OCI-LY1 (cell line): ENCODE measurements around the gene ZBP1.

Experiments used
- H2AFZ ChIP-seq: fragments of 200-600 bp; sonication (generic), shearing (Covaris generic); 2 replicates; pipeline ENCODE4 v1.6.0; 2014; ENCODE audit warnings: antibody characterized with exemption, mild to moderate bottlenecking, low read length
- H3F3A ChIP-seq: fragments of 200-600 bp; sonication (generic), shearing (Covaris generic); 2 replicates; pipeline ENCODE4 v1.6.0; 2014; ENCODE audit warnings: mild to moderate bottlenecking, antibody characterized with exemption, low read length, moderate library complexity; ENCODE audit not compliant: insufficient read depth
- H3K27ac ChIP-seq: fragments of 200-600 bp; sonication (generic); 2 replicates; pipeline ENCODE4 v1.5.1; 2014; ENCODE audit warnings: low read length, mixed run types, mild to moderate bottlenecking, low read depth; ENCODE audit not compliant: poor library complexity, severe bottlenecking
- H3K27me3 ChIP-seq: fragments of 200-600 bp; sonication (generic); 2 replicates; pipeline ENCODE4 v1.6.0; 2014; ENCODE audit warnings: antibody characterized with exemption, mild to moderate bottlenecking, low read length, moderate library complexity; ENCODE audit not compliant: insufficient read depth
- H3K36me3 ChIP-seq: fragments of 200-600 bp; sonication (generic); 2 replicates; pipeline ENCODE4 v1.6.1; 2014; ENCODE audit warnings: mild to moderate bottlenecking, antibody characterized with exemption, low read length, moderate library complexity, mixed read lengths; ENCODE audit not compliant: insufficient read depth
- H3K4me1 ChIP-seq: fragments of 200-600 bp; sonication (generic); 2 replicates; pipeline ENCODE4 v1.5.1; 2014; ENCODE audit warnings: mild to moderate bottlenecking, low read length, moderate library complexity; ENCODE audit not compliant: insufficient read depth, severe bottlenecking
- H3K4me2 ChIP-seq: fragments of 200-600 bp; sonication (generic), shearing (Covaris generic); 2 replicates; pipeline ENCODE4 v1.6.1; 2014; ENCODE audit warnings: low read length
- H3K4me3 ChIP-seq: fragments of 200-600 bp; sonication (generic); 2 replicates; pipeline ENCODE4 v1.5.1; 2014; ENCODE audit warnings: low read length, low read depth, mild to moderate bottlenecking, mixed read lengths; ENCODE audit not compliant: poor library complexity, severe bottlenecking
- H3K79me2 ChIP-seq: fragments of 200-600 bp; shearing (Covaris generic); 2 replicates; pipeline ENCODE4 v1.6.1; 2016; ENCODE audit warnings: mixed run types, low read length, mixed read lengths; ENCODE audit not compliant: insufficient read depth
- H3K9ac ChIP-seq: fragments of 200-600 bp; sonication (generic), shearing (Covaris generic); 2 replicates; pipeline ENCODE4 v1.6.1; 2014; ENCODE audit warnings: mild to moderate bottlenecking, low read length, mixed read lengths
- H3K9me2 ChIP-seq: fragments of 200-600 bp; sonication (generic), shearing (Covaris generic); 2 replicates; pipeline ENCODE4 v1.6.1; 2014; ENCODE audit warnings: low read depth, mild to moderate bottlenecking, low read length, mixed read lengths
- H3K9me3 ChIP-seq: fragments of 200-600 bp; shearing (Covaris generic); 2 replicates; pipeline ENCODE4 v1.6.1; 2014; ENCODE audit warnings: low read length, mixed read lengths
- H4K20me1 ChIP-seq: fragments of 200-600 bp; sonication (generic), shearing (Covaris generic); 2 replicates; pipeline ENCODE4 v1.6.0; 2016; ENCODE audit warnings: mild to moderate bottlenecking, low read length; ENCODE audit not compliant: insufficient read depth
- CTCF ChIP-seq: fragments of 200-600 bp; sonication (generic), shearing (Covaris generic); IDR thresholded peaks from 2 replicates; pipeline ENCODE4 v1.5.1; 2017; ENCODE audit warnings: mild to moderate bottlenecking, antibody characterized with exemption, low read length, moderate library complexity, mixed read lengths
- EZH2 ChIP-seq: fragments of 200-600 bp; sonication (generic), shearing (Covaris generic); IDR thresholded peaks from 2 replicates; pipeline ENCODE4 v1.8.0; 2017; ENCODE audit warnings: borderline replicate concordance, mixed run types, mild to moderate bottlenecking, antibody characterized with exemption, low read length, moderate library complexity, mixed read lengths

The ZBP1 gene

DNA sequence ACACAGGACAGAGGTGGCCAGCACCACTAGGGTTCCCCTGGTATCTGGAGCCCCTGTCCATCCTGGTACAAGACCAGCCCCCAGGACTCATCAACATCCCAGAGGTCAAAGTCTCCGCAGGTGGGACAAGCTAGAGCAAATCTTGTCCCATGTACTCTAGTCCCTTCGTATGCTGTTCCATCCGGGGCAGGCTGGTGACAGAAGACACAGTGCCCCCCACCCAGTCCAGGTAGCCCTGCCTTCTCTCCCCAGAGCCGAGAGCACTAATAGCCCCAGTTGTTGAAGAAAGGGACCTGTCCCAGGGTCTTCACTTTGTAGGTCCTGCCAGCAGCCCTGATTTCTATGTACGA lies 38.2 kb downstream of the ZBP1 start:
- Histone ChIP-seq H3K4me1 (no peaks in the 10 kb centered on the region), H2AFZ (no peak overlapping the region), H3K79me2 (no peaks in the 10 kb centered on the region), H3K36me3 (no peaks in the 10 kb centered on the region), H3K4me3 (no peak overlapping the region), H3K4me2 (no peak overlapping the region), H3F3A (no peaks in the 10 kb centered on the region), H4K20me1 (no peaks in the 10 kb centered on the region), H3K27ac (no peak overlapping the region), H3K9ac (no peak overlapping the region), H3K9me3 (no peaks in the 10 kb centered on the region), H3K27me3 (peaks cover 11% of the 10 kb centered on the region; the same call in 1 of the 2 replicates), H3K9me2 (no peaks in the 10 kb centered on the region)
- no peak for TF ChIP-seq EZH2
- no peak for TF ChIP-seq CTCF

GRCh38 chr20:57581202-57582028 lies 38.8 kb downstream of the ZBP1 start:
- no peaks in the 10 kb centered on the region for H3K79me2 ChIP-seq
- H3K4me3 ChIP-seq, result no peak overlapping the region
- peaks cover 11% of the 10 kb centered on the region; the same call in 1 of the 2 replicates for H3K27me3 ChIP-seq
- H3F3A ChIP-seq, result no peaks in the 10 kb centered on the region
- H2AFZ ChIP-seq, result no peak overlapping the region
- H3K27ac ChIP-seq, result no peak overlapping the region
- TF ChIP-seq CTCF, result no peak
- TF ChIP-seq EZH2, result no peak
- no peaks in the 10 kb centered on the region for H3K9me3 ChIP-seq
- no peak overlapping the region for H3K9ac ChIP-seq
- H3K36me3 ChIP-seq, result no peaks in the 10 kb centered on the region
- no peak overlapping the region for H3K4me2 ChIP-seq
- H4K20me1 ChIP-seq, result no peaks in the 10 kb centered on the region
- no peaks in the 10 kb centered on the region for H3K4me1 ChIP-seq
- H3K9me2 ChIP-seq, result no peaks in the 10 kb centered on the region

- no peak overlapping the region for H2AFZ ChIP-seq
- no peaks in the 10 kb centered on the region for H3K36me3 ChIP-seq
- H4K20me1 ChIP-seq, result no peaks in the 10 kb centered on the region
- H3K9me2 ChIP-seq, result no peaks in the 10 kb centered on the region
- H3F3A ChIP-seq, result no peaks in the 10 kb centered on the region
- no peaks in the 10 kb centered on the region for H3K4me1 ChIP-seq
- H3K4me3 ChIP-seq, result no peak overlapping the region
- H3K9ac ChIP-seq, result no peak overlapping the region
- H3K79me2 ChIP-seq, result no peaks in the 10 kb centered on the region
- TF ChIP-seq CTCF, result no peak
- TF ChIP-seq EZH2, result no peak
- H3K4me2 ChIP-seq, result no peak overlapping the region
- no peak overlapping the region for H3K27ac ChIP-seq
- H3K9me3 ChIP-seq, result no peaks in the 10 kb centered on the region
- H3K27me3 ChIP-seq, result 0 out of 2 replicates have a peak, but pooled peaks cover 7% of the 10 kb centered on the region
Observed at GRCh38 chr20:57580478-57581201, 39.6 kb downstream of the ZBP1 start.
